Kidney (tissue), 14 donors: ENCODE measurements around the gene HBA1. TPM values are rescaled to one million over a fixed set of nuclear protein-coding genes. Genes with fewer than 3 reads are reported as not detected.
A peak's percentile ranks its signal among the peaks of the same experiment; 100 is the strongest.
"Not testable (repeated sequence)": the region's sequence is repeated elsewhere in the genome, so short reads cannot be mapped to it uniquely, and the experiment has no call there.

Experiments used
- DNase-seq, 5 donors: peaks; one replicate each; pipeline ENCODE4 v3.0.0-alpha.2; 2013 to 2020
- FAIRE-seq: peaks from 2 replicates; lab custom pipeline; 2012; peaks lifted over from hg19 to GRCh38; lab: Jason Lieb, UNC
- H3K27ac ChIP-seq, 2 donors: one replicate each; pipeline ENCODE4 v1.7.0; 2013; ENCODE audit warnings: low read depth in 2 of 2, low read length in 2 of 2, inconsistent platforms in 1 of 2
- H3K27me3 ChIP-seq: one replicate; pipeline ENCODE4 v1.7.1; 2013; ENCODE audit warnings: low read length, inconsistent platforms; ENCODE audit not compliant: control insufficient read depth, insufficient read depth
- H3K36me3 ChIP-seq, 3 donors: one replicate each; pipeline versions ENCODE4 v1.7.0 to v1.7.1; 2013; ENCODE audit warnings: low read length in 3 of 3, control low read depth in 1 of 3, inconsistent platforms in 1 of 3; ENCODE audit not compliant: insufficient read depth in 3 of 3, control insufficient read depth in 2 of 3
- H3K4me1 ChIP-seq, 3 donors: one replicate each; pipeline versions ENCODE4 v1.7.0 to v1.7.1; 2013; ENCODE audit warnings: low read length in 3 of 3, inconsistent platforms in 1 of 3, low read depth in 1 of 3; ENCODE audit not compliant: control insufficient read depth in 2 of 3, insufficient read depth in 2 of 3
- H3K4me3 ChIP-seq, 3 donors: one replicate each; pipeline versions ENCODE4 v1.7.0 to v1.8.1; 2013; ENCODE audit warnings: low read length in 3 of 3, control low read depth in 1 of 3, inconsistent platforms in 1 of 3
- H3K9ac ChIP-seq, 3 donors: one replicate each; pipeline versions ENCODE4 v1.7.0 to v1.7.1; 2013; ENCODE audit warnings: low read length in 3 of 3, control low read depth in 1 of 3, inconsistent platforms in 1 of 3
- H3K9me3 ChIP-seq, 3 donors: one replicate each; pipeline versions ENCODE4 v1.7.0 to v1.7.1; 2013; ENCODE audit warnings: low read length in 3 of 3, control low read depth in 1 of 3, inconsistent platforms in 1 of 3; ENCODE audit not compliant: control insufficient read depth in 2 of 3, insufficient read depth in 1 of 3
- CTCF ChIP-seq: IDR thresholded peaks from 3 replicates; pipeline ENCODE4 v1.5.1; 2012; ENCODE audit warnings: mild to moderate bottlenecking, moderate library complexity, borderline replicate concordance; ENCODE audit not compliant: insufficient read depth; ENCODE audit errors: extremely low read depth
- intact Hi-C: fragments of 100-400 bp; cut with DNase I; formaldehyde crosslinking; loops from one replicate; pipeline ENCODE4 v1.11.1; 2022
- polyA plus RNA-seq: library from polyadenylated mRNA; stranded (reverse); fragments of 350-450 nt; fragmentation: Illumina TruSeq; extraction: RNeasy Lipid Tissue Mini Kit (QIAGEN cat#74804); gene quantifications from one replicate; pipeline ENCODE4 v1.2.3, GENCODE V29; 2014; ENCODE audit warnings: low read depth, low replicate concordance; ENCODE audit not compliant: insufficient read depth
- total RNA-seq: library from RNA; stranded (reverse); fragmentation: NEBNext Ultra II Directional; extraction: Animal tissue kit (Norgen Biotek cat#: 25700); gene quantifications from one replicate; pipeline ENCODE4 v1.2.1, GENCODE V29; 2021
- donor health status: control.
- donor health status: control.
- donor health status: control.
- donor health status: control.
- donor health status: control.
- donor health status: DM: yes; HTN: yes; CAD: no.
- donor health status: Normal renal cell carcinoma (clear cell type).

HBA1 gene
- total and polyA plus RNA-seq, 2 donors from 2014 or later = 2.6 to 41.1 TPM

GRCh38 chr16:155031-155398 lies 21.5 kb upstream of the HBA1 start:
- FAIRE-seq = no peak
- Histone ChIP-seq H3K36me3 (no peaks in the 10 kb centered on the region), H3K27ac (no peak overlapping the region), H3K9ac (no peak overlapping the region), H3K4me3 (peak overlapping the region in 2 of 3 donors; percentile 11 to 21), H3K4me1 (peaks cover 0 to 4% (median 2%) of the 10 kb centered on the region in 3 donors), H3K27me3 (peaks cover 15% of the 10 kb centered on the region), H3K9me3 (no peaks in the 10 kb centered on the region)
- no peak for DNase-seq
- TF ChIP-seq CTCF = no peak
- intact Hi-C loops = no loop called here

GRCh38 chr16:159136-159849 lies 17.2 kb upstream of the HBA1 start:
- Histone ChIP-seq H3K9ac (no peak overlapping the region), H3K9me3 (no peaks in the 10 kb centered on the region), H3K27me3 (peaks cover 15% of the 10 kb centered on the region), H3K4me1 (peaks cover 0 to 4% (median 2%) of the 10 kb centered on the region in 3 donors), H3K4me3 (no peak overlapping the region), H3K27ac (no peak overlapping the region), H3K36me3 (no peaks in the 10 kb centered on the region)
- intact Hi-C loops = no loop called here
- no peak for FAIRE-seq
- no peak for TF ChIP-seq CTCF
- DNase-seq = peak in 1 of 5 donors; percentile 26

DNA sequence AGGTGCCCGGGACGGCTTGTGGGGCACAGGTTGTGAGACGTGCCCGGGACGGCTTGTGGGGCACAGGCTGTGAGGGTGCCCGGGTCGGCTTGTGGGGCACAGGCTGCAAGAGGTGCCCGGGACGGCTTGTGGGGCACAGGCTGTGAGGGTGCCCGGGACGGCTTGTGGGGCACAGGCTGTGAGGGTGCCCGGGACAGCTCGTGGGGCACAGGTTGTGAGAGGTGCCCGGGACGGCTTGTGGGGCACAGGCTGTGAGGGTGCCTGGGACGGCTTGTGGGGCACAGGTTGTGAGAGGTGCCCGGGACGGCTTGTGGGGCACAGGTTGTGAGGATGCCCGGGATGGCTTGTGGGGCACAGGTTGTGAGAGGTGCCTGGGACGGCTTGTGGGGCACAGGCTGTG lies 16.2 kb upstream of the HBA1 start:
- H3K36me3 ChIP-seq, FAIRE-seq, H3K9me3 ChIP-seq, H3K27ac ChIP-seq, H3K9ac ChIP-seq, H3K4me1 ChIP-seq, intact Hi-C loops, H3K4me3 ChIP-seq: not testable (repeated sequence)
- peak in 1 of 5 donors; percentile 27 for DNase-seq
- H3K27me3 ChIP-seq = peaks cover 11% of the 10 kb centered on the region

GRCh38 chr16:160691-161190 lies 15.7 kb upstream of the HBA1 start:
- peak in 1 of 5 donors; percentile 59 for DNase-seq
- H3K4me1 ChIP-seq = peaks cover 0 to 2% (median 0%) of the 10 kb centered on the region in 3 donors
- FAIRE-seq = no peak
- H3K4me3 ChIP-seq = no peak overlapping the region
- no peak overlapping the region for H3K9ac ChIP-seq
- H3K27me3 ChIP-seq = peaks cover 12% of the 10 kb centered on the region
- H3K36me3 ChIP-seq = no peaks in the 10 kb centered on the region
- intact Hi-C loops = no loop called here
- H3K9me3 ChIP-seq = no peaks in the 10 kb centered on the region
- no peak for TF ChIP-seq CTCF
- no peak overlapping the region for H3K27ac ChIP-seq
